ENCODE results near the gene MRPS23. TPM values are rescaled to one million over a fixed set of nuclear protein-coding genes. Genes with fewer than 3 reads are reported as not detected.
A peak's percentile ranks its signal among the peaks of the same experiment; 100 is the strongest.

The MRPS23 gene
- total and polyA plus RNA-seq, 9 of the 15 experiments (the other 6 are each of a cell fraction or from before 2014, with no cell fraction given) = 59.1 to 298 (median 98.8) TPM

DNA sequence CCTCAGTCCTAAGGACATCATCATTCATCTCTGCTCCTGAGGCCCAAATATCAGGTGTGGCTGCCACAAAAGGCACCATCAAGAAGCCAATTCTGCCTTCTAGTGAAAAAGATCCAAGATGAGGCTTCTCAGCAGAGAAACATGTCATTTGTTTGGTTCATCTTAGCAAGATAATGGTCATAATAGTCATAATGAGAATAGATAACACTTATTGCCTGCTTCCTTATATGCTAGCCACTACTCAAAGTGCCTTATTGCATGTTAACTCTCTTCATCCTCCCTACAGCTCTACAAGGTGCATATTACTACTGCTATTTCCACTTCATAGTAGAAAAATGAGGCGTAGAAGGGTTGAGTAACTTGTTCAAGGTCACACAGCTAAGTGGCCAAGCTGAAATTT lies 45.0 kb upstream of the MRPS23 start:
- 17% methylated on average over 1 of the region's 1 CpG for WGBS (ENCODE audit: insufficient coverage, low coverage, missing lambda C conversion rate)
- DNase-seq (ENCODE audit: extremely low read depth in 1 of 4, low spot score in 3 of 4) (no peak), FAIRE-seq (peak; percentile 37), ATAC-seq (no peak)
- H3K27me3 ChIP-seq (ENCODE audit: control insufficient read depth in 2 of 2, insufficient read depth in 2 of 2, low read length in 2 of 2) = peaks cover 0 to 41% of the 10 kb centered on the region in 2 experiments; a peak in 4 of 5 replicates
- CTCF ChIA-PET (ENCODE audit: low intra/inter-chr PET ratio) = no interaction called here
- no peaks in the 10 kb centered on the region for H3K79me2 ChIP-seq (ENCODE audit: control insufficient read depth, insufficient read depth, low read length)
- H3K4me2 ChIP-seq (ENCODE audit: insufficient read depth, low read length) = no peak overlapping the region
- no peak overlapping the region for H3K4me3 ChIP-seq
- BruUV-seq (replicated peaks) = no TSS peak
- no peaks in the 10 kb centered on the region for H3K9me3 ChIP-seq (replicated peaks; ENCODE audit: control insufficient read depth, insufficient read depth, low read depth, low read length)
- no peaks in the 10 kb centered on the region for H3K36me3 ChIP-seq (ENCODE audit: control insufficient read depth, insufficient read depth, low read length)
- POLR2A ChIA-PET = interaction anchor here (1.1 kb wide), 1 partner anchor 8 kb away, joined by 6 read pairs; no protein-coding TSS in a partner anchor
- in situ Hi-C loops (cut with MboI) (no loop called here), intact Hi-C loops (cut with micrococcal nuclease) (loop anchor here (10.0 kb wide), 1 partner anchor 220 kb away; no protein-coding TSS in a partner anchor)
- peaks cover under 1% of the 10 kb centered on the region for H3K9me1 ChIP-seq (ENCODE audit: control insufficient read depth, insufficient read depth, low read length)
- H3K4me1 ChIP-seq (replicated peaks in 1 of 2; ENCODE audit: control insufficient read depth in 2 of 2, insufficient read depth in 2 of 2, low read length in 2 of 2) = peaks cover 0 to 13% of the 10 kb centered on the region in 2 experiments; a peak in 2 of 5 replicates
- H4K20me1 ChIP-seq (replicated peaks; ENCODE audit: control insufficient read depth, insufficient read depth, low read length) = no peaks in the 10 kb centered on the region; the same call in none of the 2 replicates
- H3K27ac ChIP-seq (ENCODE audit: extremely low read depth, low read depth, low read length) = no peak overlapping the region
- H3K9ac ChIP-seq (ENCODE audit: insufficient read depth in 1 of 2, low read depth in 2 of 2, low read length in 2 of 2) = no peak overlapping the region
- no peak overlapping the region for H2AFZ ChIP-seq (ENCODE audit: low read depth, low read length)
- TF ChIP-seq KLF16 (IDR thresholded peaks at IDR 0.05) (no peak), ZEB2 (IDR thresholded peaks at IDR 0.05) (no peak), NEUROD1 (IDR thresholded peaks at IDR 0.05; ENCODE audit: borderline replicate concordance, low read depth, low read length, partially characterized antibody) (no peak), GABPA (tag; conservative IDR thresholded peaks at IDR 0.05; ENCODE audit: low read depth) (no peak), ATF1 (CRISPR knock-in tag; IDR thresholded peaks at IDR 0.05) (no peak), ATF1 (tag; IDR thresholded peaks at IDR 0.05) (no peak), NFYB (IDR thresholded peaks at IDR 0.05; ENCODE audit: extremely low read depth, insufficient read length) (no peak)
- TF ChIP-seq, protein P1, sequence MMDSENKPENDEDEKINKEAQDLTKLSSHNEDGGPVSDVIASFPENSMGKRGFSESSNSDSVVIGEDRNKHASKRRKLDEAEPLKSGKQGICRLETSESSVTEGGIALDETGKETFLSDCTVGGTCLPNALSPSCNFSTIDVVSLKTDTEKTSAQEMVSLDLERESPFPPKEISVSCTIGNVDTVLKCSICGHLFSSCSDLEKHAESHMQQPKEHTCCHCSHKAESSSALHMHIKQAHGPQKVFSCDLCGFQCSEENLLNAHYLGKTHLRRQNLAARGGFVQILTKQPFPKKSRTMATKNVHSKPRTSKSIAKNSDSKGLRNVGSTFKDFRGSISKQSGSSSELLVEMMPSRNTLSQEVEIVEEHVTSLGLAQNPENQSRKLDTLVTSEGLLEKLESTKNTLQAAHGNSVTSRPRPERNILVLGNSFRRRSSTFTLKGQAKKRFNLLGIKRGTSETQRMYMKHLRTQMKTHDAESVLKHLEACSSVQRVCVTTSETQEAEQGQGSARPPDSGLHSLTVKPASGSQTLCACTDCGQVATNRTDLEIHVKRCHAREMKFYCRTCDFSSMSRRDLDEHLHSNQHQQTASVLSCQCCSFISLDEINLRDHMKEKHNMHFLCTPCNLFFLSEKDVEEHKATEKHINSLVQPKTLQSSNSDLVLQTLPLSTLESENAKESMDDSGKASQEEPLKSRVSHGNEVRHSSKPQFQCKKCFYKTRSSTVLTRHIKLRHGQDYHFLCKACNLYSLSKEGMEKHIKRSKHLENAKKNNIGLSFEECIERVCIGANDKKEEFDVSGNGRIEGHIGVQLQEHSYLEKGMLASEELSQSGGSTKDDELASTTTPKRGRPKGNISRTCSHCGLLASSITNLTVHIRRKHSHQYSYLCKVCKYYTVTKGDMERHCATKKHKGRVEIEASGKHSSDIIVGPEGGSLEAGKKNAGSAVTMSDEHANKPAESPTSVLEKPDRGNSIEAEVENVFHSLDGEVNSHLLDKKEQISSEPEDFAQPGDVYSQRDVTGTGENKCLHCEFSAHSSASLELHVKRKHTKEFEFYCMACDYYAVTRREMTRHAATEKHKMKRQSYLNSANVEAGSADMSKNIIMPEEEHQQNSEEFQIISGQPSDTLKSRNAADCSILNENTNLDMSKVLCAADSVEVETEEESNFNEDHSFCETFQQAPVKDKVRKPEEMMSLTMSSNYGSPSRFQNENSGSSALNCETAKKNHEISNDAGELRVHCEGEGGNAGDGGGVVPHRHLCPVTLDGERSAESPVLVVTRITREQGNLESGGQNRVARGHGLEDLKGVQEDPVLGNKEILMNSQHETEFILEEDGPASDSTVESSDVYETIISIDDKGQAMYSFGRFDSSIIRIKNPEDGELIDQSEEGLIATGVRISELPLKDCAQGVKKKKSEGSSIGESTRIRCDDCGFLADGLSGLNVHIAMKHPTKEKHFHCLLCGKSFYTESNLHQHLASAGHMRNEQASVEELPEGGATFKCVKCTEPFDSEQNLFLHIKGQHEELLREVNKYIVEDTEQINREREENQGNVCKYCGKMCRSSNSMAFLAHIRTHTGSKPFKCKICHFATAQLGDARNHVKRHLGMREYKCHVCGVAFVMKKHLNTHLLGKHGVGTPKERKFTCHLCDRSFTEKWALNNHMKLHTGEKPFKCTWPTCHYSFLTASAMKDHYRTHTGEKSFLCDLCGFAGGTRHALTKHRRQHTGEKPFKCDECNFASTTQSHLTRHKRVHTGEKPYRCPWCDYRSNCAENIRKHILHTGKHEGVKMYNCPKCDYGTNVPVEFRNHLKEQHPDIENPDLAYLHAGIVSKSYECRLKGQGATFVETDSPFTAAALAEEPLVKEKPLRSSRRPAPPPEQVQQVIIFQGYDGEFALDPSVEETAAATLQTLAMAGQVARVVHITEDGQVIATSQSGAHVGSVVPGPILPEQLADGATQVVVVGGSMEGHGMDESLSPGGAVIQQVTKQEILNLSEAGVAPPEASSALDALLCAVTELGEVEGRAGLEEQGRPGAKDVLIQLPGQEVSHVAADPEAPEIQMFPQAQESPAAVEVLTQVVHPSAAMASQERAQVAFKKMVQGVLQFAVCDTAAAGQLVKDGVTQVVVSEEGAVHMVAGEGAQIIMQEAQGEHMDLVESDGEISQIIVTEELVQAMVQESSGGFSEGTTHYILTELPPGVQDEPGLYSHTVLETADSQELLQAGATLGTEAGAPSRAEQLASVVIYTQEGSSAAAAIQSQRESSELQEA (IDR thresholded peaks at IDR 0.05; ENCODE audit: low read depth) = no peak
- TF ChIP-seq, protein P2, sequence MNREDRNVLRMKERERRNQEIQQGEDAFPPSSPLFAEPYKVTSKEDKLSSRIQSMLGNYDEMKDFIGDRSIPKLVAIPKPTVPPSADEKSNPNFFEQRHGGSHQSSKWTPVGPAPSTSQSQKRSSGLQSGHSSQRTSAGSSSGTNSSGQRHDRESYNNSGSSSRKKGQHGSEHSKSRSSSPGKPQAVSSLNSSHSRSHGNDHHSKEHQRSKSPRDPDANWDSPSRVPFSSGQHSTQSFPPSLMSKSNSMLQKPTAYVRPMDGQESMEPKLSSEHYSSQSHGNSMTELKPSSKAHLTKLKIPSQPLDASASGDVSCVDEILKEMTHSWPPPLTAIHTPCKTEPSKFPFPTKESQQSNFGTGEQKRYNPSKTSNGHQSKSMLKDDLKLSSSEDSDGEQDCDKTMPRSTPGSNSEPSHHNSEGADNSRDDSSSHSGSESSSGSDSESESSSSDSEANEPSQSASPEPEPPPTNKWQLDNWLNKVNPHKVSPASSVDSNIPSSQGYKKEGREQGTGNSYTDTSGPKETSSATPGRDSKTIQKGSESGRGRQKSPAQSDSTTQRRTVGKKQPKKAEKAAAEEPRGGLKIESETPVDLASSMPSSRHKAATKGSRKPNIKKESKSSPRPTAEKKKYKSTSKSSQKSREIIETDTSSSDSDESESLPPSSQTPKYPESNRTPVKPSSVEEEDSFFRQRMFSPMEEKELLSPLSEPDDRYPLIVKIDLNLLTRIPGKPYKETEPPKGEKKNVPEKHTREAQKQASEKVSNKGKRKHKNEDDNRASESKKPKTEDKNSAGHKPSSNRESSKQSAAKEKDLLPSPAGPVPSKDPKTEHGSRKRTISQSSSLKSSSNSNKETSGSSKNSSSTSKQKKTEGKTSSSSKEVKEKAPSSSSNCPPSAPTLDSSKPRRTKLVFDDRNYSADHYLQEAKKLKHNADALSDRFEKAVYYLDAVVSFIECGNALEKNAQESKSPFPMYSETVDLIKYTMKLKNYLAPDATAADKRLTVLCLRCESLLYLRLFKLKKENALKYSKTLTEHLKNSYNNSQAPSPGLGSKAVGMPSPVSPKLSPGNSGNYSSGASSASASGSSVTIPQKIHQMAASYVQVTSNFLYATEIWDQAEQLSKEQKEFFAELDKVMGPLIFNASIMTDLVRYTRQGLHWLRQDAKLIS (CRISPR knock-in tag; IDR thresholded peaks at IDR 0.05) = no peak

All from K562 (cell line).